ENCODE results near the gene ADCYAP1R1.

Gene ADCYAP1R1

DNA sequence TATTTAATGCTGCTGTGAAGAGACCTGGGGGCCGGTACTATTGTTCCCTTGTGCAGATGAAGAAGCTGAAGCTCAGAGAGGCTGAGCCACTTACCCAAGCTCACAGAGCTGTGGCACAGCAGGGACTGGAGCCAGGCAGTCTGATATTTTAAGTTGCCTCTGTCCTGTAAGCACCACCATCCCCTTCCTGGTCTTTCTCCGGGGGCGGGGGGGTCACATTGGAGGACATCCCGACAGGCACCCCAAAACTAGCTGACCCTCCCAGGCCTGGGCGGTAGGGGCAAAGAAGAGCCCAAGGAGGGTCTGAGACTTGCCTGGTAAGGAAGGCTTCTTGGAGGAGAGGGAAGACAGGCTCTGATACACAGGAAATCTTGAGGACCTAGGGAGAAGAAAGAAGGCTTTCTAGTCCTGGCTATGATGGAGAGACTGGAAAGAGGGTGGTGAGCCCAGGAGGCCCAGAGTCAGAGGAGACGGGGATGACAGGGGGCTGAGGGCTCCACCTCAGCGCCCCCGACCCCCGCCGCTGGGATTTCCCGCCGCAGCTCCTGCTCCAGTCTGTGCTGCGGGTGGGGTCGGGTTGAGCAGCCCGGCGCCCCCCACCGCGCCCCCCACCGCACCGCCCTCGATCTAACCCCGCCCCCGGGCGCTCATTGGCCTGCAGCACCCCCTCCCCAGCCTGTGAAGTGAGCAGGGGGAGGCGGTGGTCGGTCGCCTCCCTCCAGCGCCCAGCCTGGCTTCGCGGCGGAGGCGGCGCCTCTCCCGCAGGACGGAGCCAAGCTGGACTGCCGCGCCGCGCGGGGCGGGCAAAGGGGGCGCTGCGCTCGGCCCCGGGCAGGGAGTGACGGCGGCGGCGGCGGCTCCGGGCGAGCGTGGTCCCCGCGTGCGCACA lies at the start of gene ADCYAP1R1:
Gene ADCYAP1R1, plus strand, starts transcription at position 711 of the 889 bp plus-strand sequence. CDS start 10,957 bp downstream, outside the sequence.
- in situ Hi-C loops (cut with HindIII; ENCODE audit: low pct_ligation_motif_present, low pct_unique_long_range_greater_than_20kb, low sequenced_read_pairs): no loop called here

DNA sequence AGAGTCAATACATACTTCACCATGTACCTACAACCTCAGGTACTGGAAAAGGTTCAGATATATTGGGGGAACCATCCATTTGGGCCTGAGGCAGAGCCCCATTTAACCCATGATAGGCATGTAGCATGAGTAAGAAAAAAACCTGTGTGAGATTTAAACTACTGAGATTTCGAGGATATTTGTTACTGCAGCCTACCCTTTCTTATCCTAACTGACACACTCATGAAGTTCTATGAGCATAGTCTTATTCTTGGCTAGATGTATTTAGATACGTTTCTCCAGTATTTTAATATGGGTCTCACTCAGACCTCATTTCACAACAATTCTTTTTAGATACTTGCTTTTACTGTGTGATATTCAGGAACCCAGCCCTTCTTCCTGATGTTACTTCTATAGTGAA lies 49.0 kb upstream of the ADCYAP1R1 start:
- in situ Hi-C loops (cut with HindIII; ENCODE audit: low pct_ligation_motif_present, low pct_unique_long_range_greater_than_20kb, low sequenced_read_pairs): no loop called here
- no peak for DNase-seq

More for the DNA sequence above, at the start of gene ADCYAP1R1:
- no peak for DNase-seq

DNA sequence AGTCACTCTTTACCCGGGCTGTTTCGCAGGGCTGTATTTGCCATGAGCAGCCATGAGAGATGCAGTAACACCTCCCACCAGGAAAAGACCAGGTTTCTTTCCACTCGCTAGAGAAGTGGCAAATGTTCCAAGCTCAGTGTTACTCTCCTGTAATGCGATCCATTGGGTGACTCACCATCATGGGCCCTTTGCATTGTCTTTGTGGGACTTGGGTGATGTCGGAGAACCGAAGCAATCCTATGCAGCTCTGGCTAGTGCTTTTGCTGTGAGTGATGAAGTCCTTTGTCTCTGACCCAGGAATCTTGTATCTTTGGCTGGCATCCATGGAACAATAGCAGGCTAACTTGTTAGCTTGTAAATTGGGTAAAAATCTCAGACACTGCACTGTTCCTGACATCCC lies 48.4 kb upstream of the ADCYAP1R1 start:
- DNase-seq: no peak
- in situ Hi-C loops (cut with HindIII; ENCODE audit: low pct_ligation_motif_present, low pct_unique_long_range_greater_than_20kb, low sequenced_read_pairs): no loop called here

DNA sequence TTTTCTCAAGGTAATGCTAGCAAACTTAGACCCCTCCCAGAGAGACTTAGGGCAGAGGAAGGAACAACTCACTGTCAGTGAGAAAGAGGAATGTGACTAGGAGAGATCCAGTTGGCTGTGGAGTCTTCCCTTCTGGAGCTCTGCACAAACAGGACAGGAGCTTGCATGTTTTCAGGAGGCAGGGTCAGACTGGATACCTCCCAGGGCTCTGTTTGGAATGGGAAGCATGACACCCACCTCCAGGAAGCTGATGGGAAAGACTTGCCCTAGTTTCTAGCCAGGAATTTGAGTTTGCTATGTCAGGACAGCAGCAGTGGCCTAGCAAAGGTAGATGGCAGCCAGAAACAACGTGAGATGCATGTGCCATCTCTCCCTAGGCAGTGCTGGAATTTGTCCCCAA lies 47.7 kb upstream of the ADCYAP1R1 start:
- no peak for DNase-seq
- in situ Hi-C loops (cut with HindIII; ENCODE audit: low pct_ligation_motif_present, low pct_unique_long_range_greater_than_20kb, low sequenced_read_pairs): no loop called here

DNA sequence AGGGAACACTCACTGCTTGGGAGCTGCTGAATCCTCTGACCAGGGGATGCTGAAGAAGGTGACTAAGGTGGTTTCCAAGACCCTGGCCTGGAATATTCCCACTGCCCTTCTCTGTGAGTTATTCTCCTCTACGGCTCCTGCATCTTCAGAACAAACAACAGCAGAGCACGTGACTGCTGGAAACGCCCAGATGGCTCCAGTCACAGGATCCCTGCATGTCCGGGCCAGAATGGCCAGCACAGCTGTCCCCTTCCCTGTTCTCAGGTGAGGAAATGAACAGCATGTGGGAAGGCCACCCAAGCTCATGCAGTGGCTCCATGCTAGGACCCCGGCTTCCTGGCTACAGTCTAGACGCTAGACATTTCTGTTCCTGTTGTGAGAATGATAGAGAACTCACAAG lies 45.3 kb upstream of the ADCYAP1R1 start:
- in situ Hi-C loops (cut with HindIII; ENCODE audit: low pct_ligation_motif_present, low pct_unique_long_range_greater_than_20kb, low sequenced_read_pairs): no loop called here
- DNase-seq: no peak

DNA sequence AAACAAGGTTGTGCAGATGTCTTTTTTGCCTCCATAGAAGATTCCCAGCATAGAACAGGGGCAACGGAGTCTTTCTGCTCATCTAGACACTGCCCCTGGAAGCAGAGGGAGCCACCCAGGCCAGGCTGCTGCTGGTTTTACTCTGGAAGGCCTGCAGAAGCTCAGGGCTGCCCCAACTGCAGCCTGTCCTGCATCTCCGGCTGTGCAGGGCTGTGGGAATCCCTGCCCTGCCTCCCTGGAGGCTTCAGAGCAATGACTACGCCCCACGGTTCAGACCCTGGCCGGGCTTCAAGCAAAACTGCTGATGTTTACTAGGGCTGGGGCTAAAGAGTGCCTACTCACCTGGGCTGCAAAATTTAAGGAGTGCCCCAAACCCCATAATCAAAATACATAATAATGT lies 44.5 kb upstream of the ADCYAP1R1 start:
- in situ Hi-C loops (cut with HindIII; ENCODE audit: low pct_ligation_motif_present, low pct_unique_long_range_greater_than_20kb, low sequenced_read_pairs): no loop called here
- no peak for DNase-seq

DNA sequence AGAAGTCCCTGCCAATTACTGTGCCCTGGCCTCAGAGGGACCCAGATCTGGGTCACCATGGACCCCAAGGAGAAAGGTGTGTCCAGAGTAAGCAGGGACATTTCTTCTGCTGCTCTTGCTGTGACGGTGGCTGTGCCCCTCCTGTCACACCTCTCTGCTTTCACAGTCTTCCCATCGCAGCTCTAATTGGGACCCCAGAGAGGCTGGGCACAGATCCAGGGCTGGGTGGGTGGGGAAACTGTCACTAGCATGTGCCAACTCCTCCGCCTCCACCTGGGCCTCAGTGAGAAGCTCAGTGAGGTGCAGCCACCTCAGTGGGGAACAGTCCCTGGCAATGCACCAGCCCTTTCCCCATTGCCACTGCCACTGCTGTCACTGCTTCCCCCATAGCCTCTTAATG lies 37.3 kb upstream of the ADCYAP1R1 start:
- in situ Hi-C loops (cut with HindIII; ENCODE audit: low pct_ligation_motif_present, low pct_unique_long_range_greater_than_20kb, low sequenced_read_pairs): no loop called here
- no peak for DNase-seq

DNA sequence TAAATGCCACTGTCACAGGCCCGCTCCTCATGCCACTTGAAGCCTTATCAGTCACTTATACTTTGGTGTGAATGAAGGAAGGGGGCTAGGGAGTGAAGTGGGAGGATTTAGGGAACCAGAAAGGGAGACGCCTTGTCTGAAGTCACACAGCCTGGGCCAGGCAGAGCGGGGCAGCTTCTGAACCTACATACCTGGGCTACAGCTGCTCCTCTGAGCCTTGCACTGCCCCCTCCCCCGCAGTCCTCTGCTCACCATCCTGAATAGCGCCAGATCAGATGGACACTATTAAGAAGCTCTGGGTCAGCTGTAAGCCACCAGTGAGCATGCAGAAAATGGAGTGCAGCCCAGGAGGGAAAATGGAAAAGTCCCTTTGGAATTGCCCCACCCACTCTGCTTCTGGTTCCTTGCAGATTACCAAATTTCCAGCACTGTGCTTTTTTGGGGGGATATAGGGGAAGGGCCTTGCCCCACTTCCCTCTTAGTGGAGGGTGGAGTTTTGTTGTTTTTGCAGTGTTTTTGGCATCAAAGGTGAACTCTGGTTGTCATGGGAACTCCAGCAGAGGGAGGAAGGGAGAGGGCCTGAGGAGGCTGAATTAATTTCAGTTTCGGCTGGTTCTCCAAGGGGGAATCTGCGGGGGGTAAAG lies 35.0 kb upstream of the ADCYAP1R1 start:
- in situ Hi-C loops (cut with HindIII; ENCODE audit: low pct_ligation_motif_present, low pct_unique_long_range_greater_than_20kb, low sequenced_read_pairs): no loop called here

DNA sequence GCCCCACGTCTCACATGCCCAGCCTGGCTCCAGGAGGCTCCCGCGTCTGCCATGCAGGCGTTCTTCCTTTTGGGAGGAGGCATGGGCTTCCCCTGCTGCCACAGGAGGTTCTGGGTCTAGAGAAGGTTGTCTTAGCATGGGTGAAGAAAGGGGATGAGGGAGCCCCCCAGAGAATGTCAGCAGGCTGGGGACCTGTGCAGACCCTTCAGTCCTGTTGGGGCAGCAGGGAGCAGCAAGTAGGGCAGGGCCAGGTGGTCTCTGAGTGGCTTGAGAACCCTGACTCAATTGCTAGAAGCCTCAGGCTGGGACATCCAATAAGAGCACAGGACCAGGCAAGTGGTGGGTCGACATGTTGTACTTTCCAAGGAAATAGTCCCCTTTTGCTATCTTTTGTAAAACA lies 34.4 kb upstream of the ADCYAP1R1 start:
- in situ Hi-C loops (cut with HindIII; ENCODE audit: low pct_ligation_motif_present, low pct_unique_long_range_greater_than_20kb, low sequenced_read_pairs): no loop called here
- DNase-seq: no peak

More for the DNA sequence above, 35.0 kb upstream of the ADCYAP1R1 start:
- DNase-seq: no peak

DNA sequence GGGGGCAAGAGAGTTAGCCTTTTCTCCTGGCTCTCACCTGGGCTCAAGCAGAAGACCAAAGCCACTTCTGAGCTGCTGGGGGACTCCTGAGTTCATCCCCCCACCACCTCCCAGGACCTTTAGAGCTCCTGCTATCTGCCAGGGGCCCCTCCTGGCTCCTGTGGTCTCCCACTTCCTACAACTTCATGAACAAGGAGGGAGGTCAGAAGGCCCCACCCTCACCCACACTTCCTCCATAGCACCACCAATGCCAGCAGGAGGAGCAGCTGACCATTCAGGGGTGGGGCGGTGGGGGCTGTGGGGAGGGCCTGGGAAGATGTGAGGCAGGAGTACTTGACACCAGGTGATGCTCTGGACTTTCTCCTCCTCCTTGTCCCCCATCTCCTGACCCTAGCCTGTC lies 32.6 kb upstream of the ADCYAP1R1 start:
- in situ Hi-C loops (cut with HindIII; ENCODE audit: low pct_ligation_motif_present, low pct_unique_long_range_greater_than_20kb, low sequenced_read_pairs): no loop called here
- no peak for DNase-seq

DNA sequence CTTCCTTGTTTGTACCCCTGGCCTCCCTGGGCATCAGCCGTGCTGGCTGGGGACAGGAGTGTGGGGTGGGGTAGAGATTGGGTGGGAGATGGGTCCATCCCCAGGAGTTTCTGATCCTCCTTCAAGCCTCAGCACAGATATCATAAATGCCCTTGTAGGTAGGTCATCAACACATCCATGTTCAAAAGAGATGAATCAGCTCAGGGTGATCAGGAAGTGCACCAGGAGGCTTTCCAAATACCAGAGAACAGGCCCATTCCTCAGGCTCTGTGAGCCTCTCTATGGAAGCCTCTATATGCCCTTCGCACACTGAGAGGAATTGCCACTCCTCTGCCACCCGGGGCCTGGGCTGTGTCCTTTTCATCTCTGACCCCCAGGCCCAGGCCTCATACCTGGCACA lies 31.9 kb upstream of the ADCYAP1R1 start:
- DNase-seq: no peak
- in situ Hi-C loops (cut with HindIII; ENCODE audit: low pct_ligation_motif_present, low pct_unique_long_range_greater_than_20kb, low sequenced_read_pairs): no loop called here

DNA sequence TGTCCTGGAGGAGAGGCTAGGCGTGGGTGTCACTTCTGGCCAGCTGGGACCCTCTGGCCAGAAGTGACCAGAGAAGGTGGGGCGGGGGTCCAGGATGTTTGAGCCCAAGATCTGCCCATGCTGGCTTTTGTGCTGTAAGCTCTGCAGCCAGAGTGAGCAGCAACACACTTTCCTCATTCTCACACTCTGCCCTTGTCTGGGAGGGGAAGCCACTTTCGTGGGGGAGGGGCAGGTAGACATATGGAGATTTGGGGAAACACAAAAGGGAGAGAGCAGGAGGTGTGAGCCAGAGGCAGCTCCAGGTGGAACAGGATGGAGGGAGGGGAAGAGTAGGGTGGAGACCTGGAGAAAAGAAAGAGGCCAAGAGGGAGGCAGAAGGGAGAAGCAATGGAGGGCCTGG lies 31.5 kb upstream of the ADCYAP1R1 start:
- no peak for DNase-seq
- in situ Hi-C loops (cut with HindIII; ENCODE audit: low pct_ligation_motif_present, low pct_unique_long_range_greater_than_20kb, low sequenced_read_pairs): no loop called here

DNA sequence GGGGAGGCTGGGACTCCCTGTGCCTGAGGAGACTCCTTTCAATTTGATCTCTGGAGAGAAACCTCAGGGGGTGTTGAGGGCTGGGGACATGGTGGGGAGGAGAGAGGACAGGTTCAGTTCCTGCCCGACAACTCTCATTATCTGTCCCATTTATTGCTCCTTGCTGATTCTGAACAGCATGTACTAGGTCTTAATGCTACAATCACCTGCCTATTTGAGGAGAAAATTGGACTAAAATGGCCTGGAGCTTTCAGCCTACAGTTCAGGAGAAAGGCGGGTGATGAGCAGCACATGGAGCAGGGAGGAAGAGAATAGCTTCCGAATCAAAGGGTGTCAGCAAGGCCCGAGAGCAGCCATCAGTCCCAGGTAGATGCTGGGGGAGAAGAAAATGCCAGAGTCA lies 30.0 kb upstream of the ADCYAP1R1 start:
- in situ Hi-C loops (cut with HindIII; ENCODE audit: low pct_ligation_motif_present, low pct_unique_long_range_greater_than_20kb, low sequenced_read_pairs): no loop called here

DNA sequence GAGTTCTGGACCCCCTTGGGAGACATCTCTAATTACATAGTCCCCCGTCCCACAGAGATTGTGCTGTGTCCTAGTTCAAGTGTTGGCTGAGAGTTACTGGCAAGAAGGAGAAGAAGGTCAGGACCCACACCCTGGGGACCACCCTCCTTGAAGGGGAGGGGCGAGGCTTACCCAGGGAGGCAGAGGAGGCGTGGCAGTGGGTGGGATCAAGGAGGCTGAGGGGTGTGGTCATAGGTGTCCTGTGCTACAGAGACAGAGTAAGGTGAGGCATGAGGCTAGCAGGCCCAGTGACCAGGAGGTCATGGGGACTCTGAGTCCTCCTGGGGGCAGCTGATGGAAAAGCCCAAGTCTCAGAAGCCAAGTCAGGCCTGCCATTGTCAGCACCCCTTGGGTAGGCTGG lies 29.4 kb upstream of the ADCYAP1R1 start:
- DNase-seq: no peak
- in situ Hi-C loops (cut with HindIII; ENCODE audit: low pct_ligation_motif_present, low pct_unique_long_range_greater_than_20kb, low sequenced_read_pairs): no loop called here

More for the DNA sequence above, 30.0 kb upstream of the ADCYAP1R1 start:
- DNase-seq: no peak

DNA sequence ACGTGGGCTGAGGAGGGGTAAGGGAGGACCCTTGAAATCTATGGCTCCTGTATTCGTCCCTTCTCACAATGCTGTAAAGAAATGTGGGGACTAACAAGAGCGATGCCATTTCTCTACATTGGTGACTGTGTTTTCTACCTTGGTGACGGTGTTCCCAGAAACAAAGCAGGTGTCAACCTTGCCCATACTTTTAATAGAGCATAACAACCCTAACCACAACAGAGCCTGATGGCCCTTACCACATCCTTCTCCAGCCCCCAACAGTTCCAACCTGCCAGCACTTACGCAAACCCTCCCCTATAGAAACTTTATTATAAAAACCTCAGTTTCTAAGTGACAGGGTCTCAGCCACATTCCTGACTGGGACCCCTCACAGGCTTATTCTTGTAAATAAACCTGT lies 28.2 kb upstream of the ADCYAP1R1 start:
- no peak for DNase-seq
- in situ Hi-C loops (cut with HindIII; ENCODE audit: low pct_ligation_motif_present, low pct_unique_long_range_greater_than_20kb, low sequenced_read_pairs): no loop called here

DNA sequence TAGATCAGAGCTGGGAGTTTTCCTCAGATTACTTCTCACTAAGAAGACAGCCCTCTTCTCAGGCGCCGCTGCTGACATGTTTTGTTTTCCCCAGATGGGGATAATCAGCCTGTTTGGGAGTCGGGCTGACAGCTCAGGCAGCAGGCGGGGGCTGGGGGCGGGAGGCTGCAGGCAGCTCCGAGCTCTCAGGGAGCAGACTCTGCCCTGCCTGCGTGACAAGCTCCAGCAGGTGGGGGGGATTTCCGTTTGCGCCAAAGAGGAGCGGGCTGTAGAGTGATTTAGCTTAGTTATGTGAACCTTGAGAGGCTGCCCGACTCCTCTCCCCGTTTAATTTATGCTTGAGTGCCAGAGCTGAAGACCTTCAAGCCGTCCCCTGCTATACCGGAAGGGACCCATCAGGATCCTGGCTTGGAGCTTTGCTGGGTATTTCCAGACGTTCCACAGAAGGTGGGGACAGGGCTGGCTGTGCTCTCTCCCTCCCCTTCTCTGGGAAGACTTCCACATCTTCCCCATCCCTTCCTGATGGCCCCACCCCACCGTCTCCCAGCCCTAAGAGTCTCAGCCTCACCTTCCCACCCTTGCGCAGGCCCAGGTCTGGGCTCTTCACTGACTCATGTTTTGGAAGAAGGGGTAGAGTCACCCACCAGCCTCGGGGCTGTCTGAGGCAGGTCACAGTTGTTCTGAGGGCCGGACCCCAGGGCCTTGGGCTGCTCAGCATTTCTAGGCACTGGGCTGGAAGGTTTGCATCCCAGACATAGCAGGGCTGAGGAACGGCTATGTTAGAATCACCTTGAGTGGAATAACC lies 24.7 kb upstream of the ADCYAP1R1 start:
- in situ Hi-C loops (cut with HindIII; ENCODE audit: low pct_ligation_motif_present, low pct_unique_long_range_greater_than_20kb, low sequenced_read_pairs): no loop called here
- no peak for DNase-seq

DNA sequence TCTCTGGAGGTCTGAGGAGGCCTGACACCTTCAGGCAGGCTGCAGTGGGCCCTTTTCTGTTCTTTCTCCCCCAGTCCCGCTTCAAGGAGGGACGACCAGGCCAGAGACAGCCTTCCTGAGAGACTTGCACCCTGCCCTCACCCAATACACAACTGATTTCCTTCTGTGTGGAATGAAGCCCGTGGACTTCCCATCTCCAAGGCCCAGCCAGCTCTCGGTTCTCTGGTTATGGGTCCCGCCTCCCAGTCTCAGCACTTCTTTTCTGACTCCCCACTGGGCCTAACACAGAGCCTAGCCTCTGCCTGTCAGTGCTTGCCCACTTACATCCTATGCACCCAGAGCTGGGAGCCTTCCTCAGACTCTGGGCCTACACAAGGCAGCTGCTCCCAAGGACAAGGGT lies 24.1 kb upstream of the ADCYAP1R1 start:
- in situ Hi-C loops (cut with HindIII; ENCODE audit: low pct_ligation_motif_present, low pct_unique_long_range_greater_than_20kb, low sequenced_read_pairs): no loop called here

DNA sequence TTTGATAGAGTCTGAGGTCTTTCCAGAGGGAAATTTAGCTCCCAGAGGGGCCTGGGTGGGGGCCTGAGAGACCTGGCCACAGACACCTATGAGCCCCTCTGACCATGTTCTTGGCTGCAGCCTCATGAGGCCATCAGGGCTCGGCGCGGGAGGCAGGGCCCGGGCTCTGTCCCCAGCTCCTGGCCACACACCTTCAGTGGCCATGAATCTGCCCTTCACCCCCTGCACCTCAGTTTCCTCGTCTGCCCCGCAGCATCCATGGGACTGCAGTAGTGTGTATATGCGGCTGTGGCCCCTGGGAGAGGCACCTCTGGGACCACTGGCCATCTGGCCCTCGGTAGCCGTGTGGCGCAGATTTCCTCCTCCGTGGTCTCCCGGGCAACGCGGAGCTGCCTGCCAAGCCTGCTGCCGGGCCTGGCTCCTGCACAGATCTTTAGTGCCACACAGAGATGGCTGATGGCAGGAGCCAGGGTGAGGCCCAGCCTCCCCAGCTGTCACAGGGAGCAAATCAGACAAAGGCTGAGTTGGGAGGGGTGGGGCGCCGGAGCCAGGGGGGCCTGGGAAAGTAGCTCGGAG lies 23.6 kb upstream of the ADCYAP1R1 start:
- in situ Hi-C loops (cut with HindIII; ENCODE audit: low pct_ligation_motif_present, low pct_unique_long_range_greater_than_20kb, low sequenced_read_pairs): no loop called here
- no peak for DNase-seq

More for the DNA sequence above, 24.1 kb upstream of the ADCYAP1R1 start:
- DNase-seq: no peak

All from ACHN (cell line).